T-helper 1 cell (primary cell): ENCODE results near the gene EIPR1.

Experiments used
- DNase-seq, 5 donors: peaks; one replicate each; pipeline ENCODE4 v3.0.0-alpha.2; 2012 to 2020

Gene EIPR1

GRCh38 chr2:3171564-3172264, 205.9 kb downstream of the EIPR1 start:
- DNase-seq = no peak

DNA sequence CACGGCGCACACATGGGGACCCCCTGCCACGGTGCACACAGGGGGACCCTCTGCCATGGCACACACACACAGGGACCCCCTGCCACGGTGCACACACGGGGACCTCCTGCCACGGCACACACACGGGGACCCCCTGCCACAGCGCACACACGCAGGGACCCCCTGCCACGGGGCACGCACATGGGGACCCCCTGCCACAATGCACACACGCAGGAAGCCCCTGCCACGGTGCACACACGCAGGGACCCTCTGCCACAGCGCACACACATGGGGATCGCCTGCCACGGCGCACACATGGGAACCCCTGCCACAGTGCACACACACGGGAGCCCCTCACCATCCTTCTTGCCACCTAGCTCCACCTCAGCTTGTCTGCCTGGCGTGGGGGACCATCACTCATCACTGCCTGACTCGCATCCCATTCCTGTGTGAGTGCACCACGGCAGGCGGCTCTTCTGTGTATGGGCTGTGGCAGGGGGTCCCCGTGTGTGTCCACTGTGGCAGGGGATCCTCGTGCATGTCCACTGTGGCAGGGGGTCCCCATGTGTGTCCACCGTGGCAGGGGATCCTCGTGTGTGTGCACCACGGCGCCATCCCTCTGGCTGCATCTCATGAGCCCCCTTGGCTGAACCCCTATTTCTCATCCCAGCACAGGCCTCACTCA, 206.7 kb downstream of the EIPR1 start:
- no peak for DNase-seq

- no peak for DNase-seq
These were observed 208.3 kb downstream of the EIPR1 start for GRCh38 chr2:3169106-3169870.

GRCh38 chr2:3168230-3168891, 209.3 kb downstream of the EIPR1 start:
- no peak for DNase-seq

DNA sequence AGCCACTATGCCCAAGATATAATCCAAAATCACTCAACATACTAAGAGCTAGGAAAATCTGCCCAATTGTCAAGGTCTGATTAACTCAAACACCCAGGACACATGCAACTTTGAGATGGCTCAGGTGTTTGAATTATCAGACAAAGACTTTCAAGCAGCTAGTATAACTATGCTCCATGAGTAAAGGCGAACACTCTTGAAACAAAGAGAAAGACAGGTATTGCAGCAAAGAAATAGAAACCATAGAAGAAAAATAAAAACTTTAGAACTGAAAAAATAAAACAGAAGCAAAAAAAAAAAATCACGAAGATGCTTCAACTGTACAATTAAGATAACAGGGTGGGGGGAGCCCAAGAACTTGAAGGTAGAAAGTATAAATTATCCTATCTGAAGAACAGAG, 214.2 kb downstream of the EIPR1 start:
- no peak for DNase-seq

DNA sequence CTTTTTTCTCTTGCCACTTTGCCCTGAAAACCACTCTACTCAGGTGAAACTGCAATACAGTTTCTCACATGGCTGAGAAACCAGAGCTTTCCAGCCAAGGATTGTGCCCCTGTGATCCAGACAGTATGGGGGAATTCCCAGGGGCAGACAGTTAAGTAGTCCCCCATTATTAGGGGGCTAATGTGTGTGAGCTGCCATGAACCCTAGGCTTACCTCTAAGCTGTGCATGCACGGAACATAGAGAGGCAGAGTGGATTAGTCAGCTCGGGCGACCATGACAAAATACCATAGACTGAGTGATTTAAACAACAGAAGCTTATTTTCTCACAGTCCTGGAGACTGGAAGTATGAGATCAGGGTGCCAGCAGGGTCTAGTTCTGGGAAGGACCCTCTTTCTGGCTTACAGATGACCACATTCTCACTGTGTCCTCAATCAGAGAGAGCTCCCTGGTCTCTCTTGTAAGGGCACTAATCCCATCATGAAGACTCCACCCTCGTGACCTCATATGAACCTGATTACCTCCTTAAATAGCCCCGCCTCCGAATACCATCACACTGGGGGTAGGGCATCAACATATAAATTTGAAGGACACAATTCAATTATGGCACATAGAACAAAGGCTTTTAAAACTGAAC, 215.1 kb downstream of the EIPR1 start:
- no peak for DNase-seq

DNA sequence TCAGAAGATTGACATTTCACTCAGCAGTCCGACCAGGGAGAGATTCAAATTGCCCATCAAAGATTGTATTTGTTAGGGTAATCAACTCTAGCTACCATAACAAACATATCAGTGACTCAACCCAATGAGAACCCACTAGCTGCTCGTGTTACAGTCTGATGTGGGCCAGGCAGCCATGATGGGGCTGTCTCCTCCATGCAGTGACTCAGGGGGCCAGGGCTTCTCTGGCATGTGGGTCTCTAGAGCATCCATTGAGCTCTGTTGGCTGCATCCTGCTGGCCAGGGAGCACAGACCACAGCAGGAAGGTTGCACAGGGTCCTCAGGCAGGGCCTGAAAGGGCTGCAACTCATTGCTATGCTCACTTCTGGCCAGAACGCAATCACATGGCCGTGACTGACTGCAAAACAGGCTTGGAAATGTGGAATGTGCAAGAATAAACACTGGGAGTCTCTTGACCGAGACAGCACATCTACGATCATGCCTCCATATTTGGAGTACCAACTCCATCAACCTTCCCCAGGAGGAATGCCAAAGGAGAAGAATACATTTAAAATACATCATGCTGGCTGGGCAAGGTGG, 216.8 kb downstream of the EIPR1 start:
- DNase-seq = no peak

GRCh38 chr2:3159782-3160545, 217.7 kb downstream of the EIPR1 start:
- no peak for DNase-seq

DNA sequence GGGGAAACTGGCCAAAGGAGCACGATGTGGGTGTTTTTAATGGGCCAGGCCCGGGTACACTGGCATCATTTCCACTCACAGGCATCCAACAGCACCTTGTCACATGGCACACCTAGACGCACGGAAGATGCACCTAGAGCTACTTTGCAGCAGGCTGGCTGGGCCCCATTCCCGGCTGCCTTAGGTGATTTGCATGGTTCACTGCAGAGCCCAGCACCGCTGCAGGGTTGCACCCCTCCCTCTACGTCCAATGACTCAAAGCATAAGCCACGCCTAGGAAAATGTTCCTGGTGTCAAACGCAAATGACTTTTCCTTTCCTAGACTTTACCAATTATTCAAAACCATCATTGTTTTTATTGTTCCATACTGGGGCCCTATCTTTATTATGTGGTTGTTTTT, 222.9 kb downstream of the EIPR1 start:
- DNase-seq = no peak

- no peak for DNase-seq
These were observed 223.5 kb downstream of the EIPR1 start for GRCh38 chr2:3154146-3154545.

DNA sequence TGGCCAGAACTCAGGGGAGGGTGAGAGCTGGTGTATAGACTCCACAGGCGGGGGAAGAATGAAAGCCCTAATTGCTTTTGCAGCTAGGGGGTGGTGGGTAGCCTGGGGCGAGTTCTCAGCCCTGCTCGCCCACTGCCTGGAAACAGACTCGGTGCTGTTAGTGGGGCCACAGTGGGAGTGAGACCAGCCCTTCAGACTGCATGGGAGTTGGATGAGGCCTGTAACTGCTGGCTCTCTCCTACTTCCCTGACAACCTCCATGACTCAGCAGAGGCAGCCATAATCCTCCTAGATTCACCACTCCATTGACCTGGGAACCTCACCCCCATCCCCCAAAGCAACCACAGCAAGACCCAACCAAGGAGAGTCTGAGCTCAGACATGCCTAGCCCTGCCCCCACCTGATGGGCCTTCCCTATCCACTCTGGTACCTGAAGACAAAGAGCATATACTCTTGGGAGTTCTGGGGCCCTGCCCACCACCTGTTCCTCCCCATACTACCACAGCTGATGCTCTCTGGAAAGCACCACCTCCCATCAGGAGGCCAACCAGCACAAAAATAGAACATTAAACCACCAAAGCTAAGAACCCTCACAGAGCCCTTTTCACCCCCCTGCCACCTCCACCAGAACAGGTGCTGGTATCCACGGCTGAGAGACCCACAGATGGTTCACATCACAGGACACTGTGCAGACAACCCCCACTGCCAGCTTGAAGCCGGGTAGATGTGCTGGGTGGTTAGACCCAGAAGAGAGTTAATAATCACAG, 226.3 kb downstream of the EIPR1 start:
- DNase-seq = no peak

DNA sequence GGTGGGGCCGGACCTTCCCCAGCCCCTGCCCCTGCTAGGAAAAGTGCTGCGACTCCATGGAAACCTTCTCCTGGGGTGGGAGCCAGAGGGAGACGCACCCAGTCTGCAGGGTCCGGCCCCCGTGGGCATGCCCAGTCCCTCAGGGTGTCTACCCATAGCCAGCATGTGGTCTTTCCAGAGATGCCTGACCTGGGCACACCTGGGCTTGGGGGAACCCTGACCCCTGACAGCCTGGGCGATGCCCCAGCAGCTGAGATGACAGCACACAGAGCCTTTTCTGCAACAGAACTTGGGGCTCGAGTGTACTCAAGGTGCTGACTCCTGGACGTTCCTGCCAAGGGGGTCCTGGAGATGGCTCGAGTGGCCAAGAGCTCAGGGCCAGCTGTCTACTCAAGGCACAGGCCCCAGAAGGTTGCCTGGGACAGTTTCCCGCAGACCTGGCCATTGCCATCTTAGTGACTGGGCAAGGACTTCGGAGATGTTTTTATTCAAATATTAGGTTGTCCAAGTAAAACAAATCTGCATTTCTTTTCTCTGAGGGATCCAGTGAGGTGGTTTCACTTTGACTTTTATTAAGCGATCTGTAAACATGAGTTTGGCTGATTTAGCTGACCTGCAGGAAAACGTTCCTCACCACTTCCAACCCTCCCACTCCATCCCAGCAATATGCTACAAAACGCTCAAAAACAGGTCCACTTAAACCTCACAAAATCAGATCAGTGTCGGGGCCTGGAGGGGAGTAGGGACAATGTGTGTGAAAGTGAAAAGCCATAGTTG, 228.0 kb downstream of the EIPR1 start:
- no peak for DNase-seq

GRCh38 chr2:3148716-3149115, 228.9 kb downstream of the EIPR1 start:
- DNase-seq = no peak

- no peak for DNase-seq
These were observed 229.7 kb downstream of the EIPR1 start for GRCh38 chr2:3147651-3148530.

DNA sequence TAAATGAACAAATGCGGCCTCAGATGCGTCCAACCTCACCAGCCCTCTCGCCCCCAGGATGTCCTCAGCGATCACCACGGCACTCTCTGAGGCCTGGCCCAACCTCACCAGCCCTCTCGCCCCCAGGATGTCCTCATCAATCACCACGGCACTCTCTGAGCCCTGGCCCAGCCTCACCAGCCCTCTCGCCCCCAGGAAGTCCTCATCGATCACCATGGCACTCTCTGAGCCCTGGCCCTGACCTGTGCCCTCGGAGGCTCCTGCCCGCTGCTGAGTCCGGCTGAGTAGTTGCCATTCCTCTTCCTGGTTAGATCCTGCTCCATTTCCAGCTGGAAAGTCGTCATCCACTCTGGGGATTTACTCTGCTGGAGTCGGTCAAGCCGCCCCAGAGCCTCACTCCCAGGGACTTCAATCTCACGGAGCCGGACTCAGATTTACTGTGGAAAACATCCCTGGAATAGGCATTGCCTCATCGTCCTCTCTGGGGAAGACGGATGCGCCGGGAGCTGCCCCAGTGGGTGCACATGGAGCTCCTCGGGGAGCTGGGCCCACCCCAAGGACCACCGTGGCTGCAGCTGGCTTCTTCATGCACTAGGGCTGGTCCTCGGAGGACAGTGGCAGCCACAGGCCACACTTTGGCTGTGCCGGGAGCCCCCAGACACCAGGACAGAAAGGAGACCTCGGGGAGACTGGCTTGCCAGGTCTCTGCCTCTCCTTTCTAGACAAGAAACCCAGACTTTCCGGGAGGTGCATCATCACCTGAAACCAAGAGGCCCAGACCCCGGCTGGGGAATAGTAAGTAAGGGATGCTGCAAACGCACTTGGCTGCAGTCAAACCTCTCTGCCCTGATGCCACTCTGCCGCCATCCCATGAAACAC, 230.6 kb downstream of the EIPR1 start:
- no peak for DNase-seq

GRCh38 chr2:3146175-3146574, 231.4 kb downstream of the EIPR1 start:
- no peak for DNase-seq

DNA sequence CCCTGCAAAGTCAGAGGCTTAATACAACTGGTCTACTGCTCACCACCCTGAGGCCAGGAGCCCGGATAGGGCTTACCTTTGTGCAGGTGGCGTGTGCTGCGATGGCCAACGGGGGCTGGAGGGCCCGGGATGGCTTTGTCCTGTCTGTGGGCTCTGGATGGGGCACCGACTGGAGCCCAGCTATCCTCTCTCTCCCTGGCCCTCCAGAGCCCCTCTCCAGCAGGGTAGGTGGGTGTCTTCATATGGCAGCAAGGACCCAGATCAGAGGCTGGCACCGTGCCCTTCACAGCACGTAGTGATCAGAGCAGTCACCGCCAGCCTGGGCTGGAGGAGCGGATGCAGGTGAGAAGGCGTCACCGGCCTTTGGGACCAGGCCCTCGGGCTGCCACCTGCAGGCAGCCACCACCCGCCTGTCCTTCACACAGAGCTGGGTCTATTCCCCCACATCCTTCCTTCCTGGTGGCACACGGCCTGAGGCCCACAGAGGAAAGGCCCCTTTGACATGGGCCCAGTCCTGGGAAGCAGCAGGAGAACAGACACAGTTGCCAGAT, 232.1 kb downstream of the EIPR1 start:
- DNase-seq = no peak

GRCh38 chr2:3144856-3145255, 232.8 kb downstream of the EIPR1 start:
- DNase-seq = no peak
